ENCODE data around the gene GRM2. TPM values are rescaled to one million over a fixed set of nuclear protein-coding genes. Genes with fewer than 3 reads are reported as not detected.

GRM2 gene
- total RNA-seq, 1 experiment from 2014 or later: 0.07 TPM

DNA sequence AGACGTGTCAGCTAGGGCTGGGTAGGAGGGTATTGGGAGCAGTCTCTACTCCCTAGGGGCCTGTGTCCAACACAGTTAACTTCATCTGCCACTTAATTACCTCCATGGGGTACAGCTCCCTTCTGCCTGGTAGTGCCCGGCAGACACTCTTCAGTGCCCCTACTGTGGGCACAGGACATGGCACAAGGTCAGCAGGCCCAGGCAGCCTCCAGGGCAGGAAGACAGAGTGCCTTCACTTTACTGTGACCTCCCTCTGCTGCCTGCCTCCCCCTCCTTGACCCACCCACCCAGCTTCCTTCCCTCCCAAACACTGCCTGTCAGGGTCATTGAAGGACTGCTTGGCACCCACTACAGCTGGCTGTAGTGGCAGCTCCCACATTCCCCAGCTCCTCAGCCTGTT is 6.5 kb upstream of the GRM2 start:
- no peak overlapping the region for H3K4me2 ChIP-seq (ENCODE audit: low read length)
- H3K9me3 ChIP-seq (ENCODE audit: low read length): no peaks in the 10 kb centered on the region
- TF ChIP-seq, protein P1, sequence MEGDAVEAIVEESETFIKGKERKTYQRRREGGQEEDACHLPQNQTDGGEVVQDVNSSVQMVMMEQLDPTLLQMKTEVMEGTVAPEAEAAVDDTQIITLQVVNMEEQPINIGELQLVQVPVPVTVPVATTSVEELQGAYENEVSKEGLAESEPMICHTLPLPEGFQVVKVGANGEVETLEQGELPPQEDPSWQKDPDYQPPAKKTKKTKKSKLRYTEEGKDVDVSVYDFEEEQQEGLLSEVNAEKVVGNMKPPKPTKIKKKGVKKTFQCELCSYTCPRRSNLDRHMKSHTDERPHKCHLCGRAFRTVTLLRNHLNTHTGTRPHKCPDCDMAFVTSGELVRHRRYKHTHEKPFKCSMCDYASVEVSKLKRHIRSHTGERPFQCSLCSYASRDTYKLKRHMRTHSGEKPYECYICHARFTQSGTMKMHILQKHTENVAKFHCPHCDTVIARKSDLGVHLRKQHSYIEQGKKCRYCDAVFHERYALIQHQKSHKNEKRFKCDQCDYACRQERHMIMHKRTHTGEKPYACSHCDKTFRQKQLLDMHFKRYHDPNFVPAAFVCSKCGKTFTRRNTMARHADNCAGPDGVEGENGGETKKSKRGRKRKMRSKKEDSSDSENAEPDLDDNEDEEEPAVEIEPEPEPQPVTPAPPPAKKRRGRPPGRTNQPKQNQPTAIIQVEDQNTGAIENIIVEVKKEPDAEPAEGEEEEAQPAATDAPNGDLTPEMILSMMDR (conservative IDR thresholded peaks at IDR 0.05; ENCODE audit: low read depth, low read length): no peak
- TF ChIP-seq EZH2phosphoT487 (IDR thresholded peaks at IDR 0.05; ENCODE audit: borderline replicate concordance, low read length) (no peak), EZH2 (IDR thresholded peaks at IDR 0.05; ENCODE audit: low read length, unreplicated experiment) (no peak)
- ATAC-seq: no peak
- H3K79me2 ChIP-seq (ENCODE audit: low read length): no peaks in the 10 kb centered on the region
- no peaks in the 10 kb centered on the region for H3K4me1 ChIP-seq (ENCODE audit: insufficient read depth, low read length)
- no peak overlapping the region for H3K27ac ChIP-seq (ENCODE audit: low read length)
- no peak overlapping the region for H3K4me3 ChIP-seq (ENCODE audit: low read length)
- no peaks in the 10 kb centered on the region for H3F3A ChIP-seq (ENCODE audit: low read length, unreplicated experiment)
- H2AFZ ChIP-seq (ENCODE audit: low read length): no peak overlapping the region
- ChIA-PET CTCF (interaction anchor here (0.5 kb wide), 1 partner anchor 200 kb away, joined by 7 read pairs; no protein-coding TSS in a partner anchor), POLR2A (ENCODE audit: unreplicated experiment) (no interaction called here)
- intact Hi-C loops (cut with micrococcal nuclease): no loop called here
- no peak overlapping the region for H3K9ac ChIP-seq (ENCODE audit: low read length)
- BruUV-seq (replicated peaks): no TSS peak
- no peaks in the 10 kb centered on the region for H3K27me3 ChIP-seq (ENCODE audit: low read length)
- H3K36me3 ChIP-seq (ENCODE audit: low read depth, low read length): no peaks in the 10 kb centered on the region; the same call in 1 of the 2 replicates
- H4K20me1 ChIP-seq (ENCODE audit: low read length): no peaks in the 10 kb centered on the region
- no peak for DNase-seq
- H3K9me2 ChIP-seq (replicated peaks; ENCODE audit: low read length): no peaks in the 10 kb centered on the region

DNA sequence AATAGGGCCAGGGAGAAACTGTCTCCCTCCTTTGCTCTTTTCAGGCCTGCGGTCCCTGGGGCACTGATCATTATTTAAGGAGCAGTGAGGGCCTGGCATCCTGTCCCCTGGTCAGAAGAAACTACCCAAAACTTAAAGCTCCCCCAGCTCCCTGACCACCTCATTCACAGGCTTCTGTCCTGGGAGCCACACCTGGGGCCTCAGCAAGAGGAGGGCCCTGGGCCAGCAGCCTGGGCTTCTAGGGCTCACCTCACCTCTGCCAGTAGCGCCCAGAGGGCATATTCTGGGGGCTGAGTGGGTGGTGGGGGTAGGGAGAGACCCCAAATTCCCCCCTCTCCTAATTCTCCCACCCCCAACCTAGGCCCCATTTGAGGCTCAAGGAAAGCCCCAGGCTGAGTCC is 4.7 kb upstream of the GRM2 start:
- BruUV-seq (replicated peaks): no TSS peak
- Histone ChIP-seq H3K79me2 (ENCODE audit: low read length) (no peaks in the 10 kb centered on the region), H4K20me1 (ENCODE audit: low read length) (no peaks in the 10 kb centered on the region), H3K4me1 (ENCODE audit: insufficient read depth, low read length) (no peaks in the 10 kb centered on the region), H3K9me3 (ENCODE audit: low read length) (no peaks in the 10 kb centered on the region), H3K4me2 (ENCODE audit: low read length) (no peak overlapping the region), H3K27me3 (ENCODE audit: low read length) (no peaks in the 10 kb centered on the region), H2AFZ (ENCODE audit: low read length) (no peak overlapping the region), H3K4me3 (ENCODE audit: low read length) (no peak overlapping the region), H3K36me3 (ENCODE audit: low read depth, low read length) (no peaks in the 10 kb centered on the region; the same call in 1 of the 2 replicates), H3F3A (ENCODE audit: low read length, unreplicated experiment) (no peaks in the 10 kb centered on the region), H3K9me2 (replicated peaks; ENCODE audit: low read length) (no peaks in the 10 kb centered on the region), H3K9ac (ENCODE audit: low read length) (no peak overlapping the region), H3K27ac (ENCODE audit: low read length) (no peak overlapping the region)
- POLR2A ChIA-PET (ENCODE audit: unreplicated experiment): no interaction called here
- CTCF ChIA-PET: no interaction called here
- DNase-seq (no peak), ATAC-seq (no peak)
- intact Hi-C loops (cut with micrococcal nuclease): no loop called here
- TF ChIP-seq, protein P1 (conservative IDR thresholded peaks at IDR 0.05; ENCODE audit: low read depth, low read length): no peak
- TF ChIP-seq EZH2 (IDR thresholded peaks at IDR 0.05; ENCODE audit: low read length, unreplicated experiment) (no peak), EZH2phosphoT487 (IDR thresholded peaks at IDR 0.05; ENCODE audit: borderline replicate concordance, low read length) (no peak)

DNA sequence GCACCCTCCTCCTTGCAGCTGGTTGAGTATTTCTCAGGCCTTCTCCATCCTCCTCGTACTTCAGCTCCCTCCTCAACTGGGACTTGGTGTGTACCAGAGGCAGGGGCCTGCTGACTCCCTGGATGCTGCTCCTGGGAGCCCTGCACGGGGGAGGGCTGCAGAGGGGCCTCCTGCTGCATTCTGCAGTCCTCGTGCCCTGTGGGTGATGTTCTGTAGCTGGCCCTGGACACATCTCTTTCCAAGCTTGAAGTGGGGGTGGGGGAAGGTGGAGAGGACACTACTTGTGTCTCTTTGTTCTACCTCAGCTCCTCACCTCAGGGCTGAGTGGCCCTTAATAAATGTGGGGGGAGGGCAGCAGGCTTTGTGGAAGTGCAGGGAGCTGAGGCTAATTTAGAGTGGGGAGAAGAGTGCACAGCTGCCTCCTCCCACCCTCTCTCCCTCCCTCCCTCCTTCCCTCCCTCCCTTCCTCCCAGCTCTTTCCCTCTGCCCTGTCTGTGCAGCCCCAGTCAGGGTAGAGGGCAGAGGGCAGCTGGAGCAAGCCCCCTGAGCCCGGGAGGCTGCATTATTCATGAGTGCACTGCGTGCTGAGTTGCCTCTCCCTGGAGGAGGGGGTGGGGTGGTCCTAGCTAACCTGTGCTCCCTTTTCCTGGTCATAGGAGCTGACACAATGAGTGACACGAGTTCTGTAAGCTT is 3.7 kb upstream of the GRM2 start:
- ChIA-PET CTCF (no interaction called here), POLR2A (ENCODE audit: unreplicated experiment) (no interaction called here)
- no peak overlapping the region for H3K27ac ChIP-seq (ENCODE audit: low read length)
- H3K9ac ChIP-seq (ENCODE audit: low read length): no peak overlapping the region
- H3K4me3 ChIP-seq (ENCODE audit: low read length): no peak overlapping the region
- H3K9me3 ChIP-seq (ENCODE audit: low read length): no peaks in the 10 kb centered on the region
- no peak overlapping the region for H3K4me2 ChIP-seq (ENCODE audit: low read length)
- no peaks in the 10 kb centered on the region for H3K4me1 ChIP-seq (ENCODE audit: insufficient read depth, low read length)
- no peaks in the 10 kb centered on the region for H4K20me1 ChIP-seq (ENCODE audit: low read length)
- no TSS peak for BruUV-seq (replicated peaks)
- intact Hi-C loops (cut with micrococcal nuclease): no loop called here
- H3K9me2 ChIP-seq (replicated peaks; ENCODE audit: low read length): no peaks in the 10 kb centered on the region
- no peak overlapping the region for H2AFZ ChIP-seq (ENCODE audit: low read length)
- no peaks in the 10 kb centered on the region; the same call in 1 of the 2 replicates for H3K36me3 ChIP-seq (ENCODE audit: low read depth, low read length)
- no peaks in the 10 kb centered on the region for H3K79me2 ChIP-seq (ENCODE audit: low read length)
- H3K27me3 ChIP-seq (ENCODE audit: low read length): no peaks in the 10 kb centered on the region
- no peak for TF ChIP-seq EZH2phosphoT487 (IDR thresholded peaks at IDR 0.05; ENCODE audit: borderline replicate concordance, low read length)
- no peak for TF ChIP-seq EZH2 (IDR thresholded peaks at IDR 0.05; ENCODE audit: low read length, unreplicated experiment)
- TF ChIP-seq, protein P1 (conservative IDR thresholded peaks at IDR 0.05; ENCODE audit: low read depth, low read length): no peak
- no peak for DNase-seq
- H3F3A ChIP-seq (ENCODE audit: low read length, unreplicated experiment): no peaks in the 10 kb centered on the region
- ATAC-seq: no peak

Data from PC-3 (cell line).